Loucy (cell line): Measurements from ENCODE around the gene LAP3.

Experiments
- EZH2phosphoT487 ChIP-seq: fragments of 200-600 bp; IDR thresholded peaks from 2 replicates; pipeline ENCODE4 v1.6.1; 2018; ENCODE audit warnings: antibody characterized with exemption, mild to moderate bottlenecking, moderate library complexity, borderline replicate concordance
- TF ChIP-seq, protein P1 (sequence below): fragments of 200-600 bp; sonication (generic); conservative IDR thresholded peaks from 2 replicates; pipeline ENCODE4 v1.5.1; 2014; ENCODE audit warnings: mild to moderate bottlenecking, antibody characterized with exemption, low read length

DNA sequence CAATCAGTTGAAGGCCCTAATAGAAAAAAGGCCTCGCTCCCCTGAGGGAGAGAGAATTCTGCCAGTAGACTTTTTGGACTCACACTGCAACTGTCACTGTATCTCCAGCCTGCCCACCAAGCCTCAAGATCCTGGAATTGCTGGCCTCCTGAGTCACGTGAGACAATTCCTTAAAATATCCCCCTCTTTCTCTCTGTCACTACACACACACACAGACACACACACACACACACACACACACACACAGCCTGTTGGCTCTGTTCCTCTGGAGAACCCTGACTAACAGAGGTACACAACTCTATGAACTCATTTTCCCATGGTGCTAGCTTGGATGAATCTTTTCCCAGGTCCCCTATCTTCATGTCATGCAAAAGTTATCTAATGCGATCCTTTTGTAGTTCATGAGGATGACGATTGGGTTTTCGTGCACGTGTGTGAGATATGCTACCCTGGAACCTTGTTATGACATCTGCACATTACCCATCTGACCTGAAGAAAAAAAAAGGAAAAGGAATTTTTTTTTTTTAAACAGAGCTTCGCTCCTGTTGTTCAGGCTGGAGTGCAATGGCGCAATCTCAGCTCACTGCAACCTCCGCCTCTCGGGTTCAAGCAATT is 48.3 kb upstream of the LAP3 start:
- TF ChIP-seq, protein P1, sequence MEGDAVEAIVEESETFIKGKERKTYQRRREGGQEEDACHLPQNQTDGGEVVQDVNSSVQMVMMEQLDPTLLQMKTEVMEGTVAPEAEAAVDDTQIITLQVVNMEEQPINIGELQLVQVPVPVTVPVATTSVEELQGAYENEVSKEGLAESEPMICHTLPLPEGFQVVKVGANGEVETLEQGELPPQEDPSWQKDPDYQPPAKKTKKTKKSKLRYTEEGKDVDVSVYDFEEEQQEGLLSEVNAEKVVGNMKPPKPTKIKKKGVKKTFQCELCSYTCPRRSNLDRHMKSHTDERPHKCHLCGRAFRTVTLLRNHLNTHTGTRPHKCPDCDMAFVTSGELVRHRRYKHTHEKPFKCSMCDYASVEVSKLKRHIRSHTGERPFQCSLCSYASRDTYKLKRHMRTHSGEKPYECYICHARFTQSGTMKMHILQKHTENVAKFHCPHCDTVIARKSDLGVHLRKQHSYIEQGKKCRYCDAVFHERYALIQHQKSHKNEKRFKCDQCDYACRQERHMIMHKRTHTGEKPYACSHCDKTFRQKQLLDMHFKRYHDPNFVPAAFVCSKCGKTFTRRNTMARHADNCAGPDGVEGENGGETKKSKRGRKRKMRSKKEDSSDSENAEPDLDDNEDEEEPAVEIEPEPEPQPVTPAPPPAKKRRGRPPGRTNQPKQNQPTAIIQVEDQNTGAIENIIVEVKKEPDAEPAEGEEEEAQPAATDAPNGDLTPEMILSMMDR = no peak
- no peak for TF ChIP-seq EZH2phosphoT487
